Stimulated activated memory B cell treated with anti-CD40 and anti-IgM and Interleukin-4, amounts not matched to agents 10 μg/mL and 1 μg/mL and 100 μg/mL, for 72 hours (primary cell): ENCODE measurements around the gene DOK5.

Source experiments
- ATAC-seq: fragments of 150-1000 bp; cut with Tn5 transposase; 2 replicates; pipeline ENCODE4 v1.10.0; 2021
- H3K27ac Mint-ChIP-seq: one replicate; pipeline ENCODE4 v1.8.0; 2022; ENCODE audit warnings: mild to moderate bottlenecking, mixed read lengths
- H3K27me3 Mint-ChIP-seq: one replicate; pipeline ENCODE4 v1.8.0; 2022; ENCODE audit warnings: mixed read lengths
- H3K36me3 Mint-ChIP-seq: one replicate; pipeline ENCODE4 v1.8.0; 2022; ENCODE audit warnings: mixed read lengths
- H3K4me1 Mint-ChIP-seq: one replicate; pipeline ENCODE4 v1.8.0; 2022; ENCODE audit warnings: mixed read lengths
- H3K4me3 Mint-ChIP-seq: one replicate; pipeline ENCODE4 v1.8.0; 2022; ENCODE audit warnings: mild to moderate bottlenecking, moderate library complexity, mixed read lengths
- H3K9me3 Mint-ChIP-seq: one replicate; pipeline ENCODE4 v1.8.0; 2022; ENCODE audit warnings: mixed read lengths

The DOK5 gene

GRCh38 chr20:54646156-54646517 lies 170.7 kb downstream of the DOK5 start:
- no peak overlapping the region for H3K27ac Mint-ChIP-seq
- H3K9me3 Mint-ChIP-seq: no peaks in the 10 kb centered on the region
- no peaks in the 10 kb centered on the region for H3K36me3 Mint-ChIP-seq
- peaks cover 11% of the 10 kb centered on the region for H3K27me3 Mint-ChIP-seq
- no peaks in the 10 kb centered on the region for H3K4me1 Mint-ChIP-seq
- no peak for ATAC-seq
- no peak overlapping the region for H3K4me3 Mint-ChIP-seq

GRCh38 chr20:54648421-54649142 lies 173.2 kb downstream of the DOK5 start:
- Mint-ChIP-seq H3K36me3 (no peaks in the 10 kb centered on the region), H3K27me3 (peaks cover 11% of the 10 kb centered on the region), H3K9me3 (no peaks in the 10 kb centered on the region), H3K4me3 (no peak overlapping the region), H3K4me1 (no peaks in the 10 kb centered on the region), H3K27ac (no peak overlapping the region)
- ATAC-seq: no peak

GRCh38 chr20:54649511-54649962 lies 174.1 kb downstream of the DOK5 start:
- H3K4me1 Mint-ChIP-seq: no peaks in the 10 kb centered on the region
- no peak overlapping the region for H3K4me3 Mint-ChIP-seq
- H3K27ac Mint-ChIP-seq: no peak overlapping the region
- H3K36me3 Mint-ChIP-seq: no peaks in the 10 kb centered on the region
- no peak for ATAC-seq
- H3K27me3 Mint-ChIP-seq: peaks cover 11% of the 10 kb centered on the region
- H3K9me3 Mint-ChIP-seq: no peaks in the 10 kb centered on the region

DNA sequence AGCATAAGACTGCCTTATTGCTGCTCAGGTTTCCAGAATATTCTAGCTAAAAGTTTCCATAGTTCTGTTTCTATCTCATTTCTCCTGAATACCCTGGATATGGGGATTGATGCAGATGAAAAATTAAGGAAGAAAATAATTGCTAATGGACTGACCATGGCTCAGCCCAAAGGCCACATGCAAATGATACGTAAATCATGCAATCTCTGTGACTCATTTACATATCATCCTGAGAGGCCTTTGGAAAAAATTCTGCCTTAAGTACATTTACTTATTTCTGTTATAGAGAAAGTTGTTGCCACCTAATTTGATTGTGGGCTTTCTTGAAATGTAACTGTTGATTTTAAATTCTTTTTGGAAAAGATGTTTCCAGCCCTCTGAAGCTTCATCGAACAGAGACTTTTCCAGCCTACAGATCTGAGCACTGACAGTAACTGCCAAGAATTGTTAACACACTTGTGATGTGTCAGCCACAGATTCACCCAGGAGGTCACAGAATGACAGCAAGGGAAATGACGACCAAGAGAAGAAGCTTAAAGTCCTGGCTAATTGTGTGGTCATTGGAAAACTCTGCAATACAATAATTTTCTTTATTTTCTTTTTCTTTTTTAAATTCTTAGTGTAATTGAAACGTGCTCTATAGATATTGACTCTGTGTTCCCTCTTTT lies 174.8 kb downstream of the DOK5 start:
- H3K27me3 Mint-ChIP-seq: peaks cover 11% of the 10 kb centered on the region
- no peaks in the 10 kb centered on the region for H3K4me1 Mint-ChIP-seq

DNA sequence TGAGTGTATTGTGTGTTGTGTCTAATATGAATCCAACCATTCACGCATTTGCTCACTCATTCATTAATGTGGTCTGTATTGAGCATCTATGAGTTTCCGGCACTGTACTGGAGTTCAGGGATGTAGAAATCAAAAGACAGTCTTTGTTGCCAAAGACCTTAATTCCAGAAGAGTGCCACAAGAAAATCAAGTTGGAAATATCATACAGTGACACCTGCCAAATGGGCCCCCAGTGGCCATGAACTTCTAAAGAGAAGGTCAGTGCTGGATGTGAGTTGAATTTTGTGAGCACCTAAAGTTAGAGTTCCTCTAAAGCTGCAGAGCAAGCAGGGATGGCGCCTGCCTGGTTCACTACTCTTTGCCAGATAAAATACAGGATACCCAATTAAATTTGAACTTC lies 175.9 kb downstream of the DOK5 start:
- Mint-ChIP-seq H3K9me3 (peaks cover 3% of the 10 kb centered on the region), H3K36me3 (no peaks in the 10 kb centered on the region), H3K27ac (no peak overlapping the region), H3K4me1 (no peaks in the 10 kb centered on the region), H3K4me3 (no peak overlapping the region), H3K27me3 (peaks cover 11% of the 10 kb centered on the region)
- ATAC-seq: no peak

More for the DNA sequence above, 174.8 kb downstream of the DOK5 start:
- Mint-ChIP-seq H3K4me3 (no peak overlapping the region), H3K9me3 (peaks cover 3% of the 10 kb centered on the region), H3K36me3 (no peaks in the 10 kb centered on the region), H3K27ac (no peak overlapping the region)
- no peak for ATAC-seq

DNA sequence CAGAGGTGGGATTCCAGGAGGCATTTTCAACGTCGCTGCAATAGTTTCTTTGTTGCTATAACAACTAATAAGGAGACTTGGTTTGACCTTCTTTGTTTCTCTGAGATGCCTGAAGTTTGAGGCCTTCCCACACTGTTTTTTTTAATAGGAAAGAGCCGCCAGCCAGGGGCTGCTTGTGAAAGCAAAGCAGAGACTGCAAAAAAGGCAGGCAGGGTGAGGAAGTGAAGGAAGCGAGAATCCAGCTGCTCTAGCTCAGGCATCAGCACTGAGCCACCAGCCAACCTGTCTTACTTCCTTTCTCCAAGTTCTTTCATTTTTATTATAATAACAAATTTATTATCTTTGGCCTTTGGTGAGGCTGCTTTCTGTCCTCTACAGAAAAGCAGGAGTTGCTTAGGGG lies 179.1 kb downstream of the DOK5 start:
- Mint-ChIP-seq H3K9me3 (peaks cover 3% of the 10 kb centered on the region), H3K4me1 (no peaks in the 10 kb centered on the region)

GRCh38 chr20:54657268-54657826 lies 182.0 kb downstream of the DOK5 start:
- H3K4me3 Mint-ChIP-seq: no peak overlapping the region

More for the DNA sequence above, 179.1 kb downstream of the DOK5 start:
- H3K4me3 Mint-ChIP-seq: no peak overlapping the region
- no peaks in the 10 kb centered on the region for H3K36me3 Mint-ChIP-seq
- peaks cover 9% of the 10 kb centered on the region for H3K27me3 Mint-ChIP-seq
- no peak for ATAC-seq
- H3K27ac Mint-ChIP-seq: no peak overlapping the region

DNA sequence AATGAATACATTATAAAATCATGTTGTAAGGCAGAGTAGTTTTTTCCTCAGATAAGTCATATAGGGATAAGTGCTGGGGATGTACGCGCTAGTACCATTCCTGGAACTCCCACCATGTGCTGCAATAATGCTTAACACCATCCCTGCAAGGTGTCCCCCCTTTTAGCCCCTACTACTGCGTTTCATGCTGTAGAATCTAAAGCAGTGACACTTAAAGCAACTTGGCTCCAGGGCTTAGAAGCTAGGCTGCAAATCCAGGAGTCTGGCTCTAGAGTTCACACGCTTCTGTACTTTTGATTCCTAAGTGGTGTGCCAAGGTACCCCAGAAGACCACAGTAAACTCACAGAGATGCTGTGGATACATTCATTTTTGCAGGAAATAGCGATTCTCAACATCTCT lies 183.1 kb downstream of the DOK5 start:
- Mint-ChIP-seq H3K27me3 (peaks cover 43% of the 10 kb centered on the region), H3K27ac (no peak overlapping the region), H3K36me3 (no peaks in the 10 kb centered on the region), H3K4me3 (no peak overlapping the region), H3K9me3 (peaks cover 3% of the 10 kb centered on the region), H3K4me1 (no peaks in the 10 kb centered on the region)
- no peak for ATAC-seq

More at GRCh38 chr20:54657268-54657826, 182.0 kb downstream of the DOK5 start:
- no peak for ATAC-seq
- Mint-ChIP-seq H3K27me3 (peaks cover 31% of the 10 kb centered on the region), H3K36me3 (no peaks in the 10 kb centered on the region), H3K9me3 (peaks cover 3% of the 10 kb centered on the region), H3K27ac (no peak overlapping the region), H3K4me1 (no peaks in the 10 kb centered on the region)

- Mint-ChIP-seq H3K27me3 (peaks cover 57% of the 10 kb centered on the region), H3K9me3 (no peaks in the 10 kb centered on the region), H3K4me3 (no peak overlapping the region), H3K4me1 (peaks cover 7% of the 10 kb centered on the region), H3K27ac (no peak overlapping the region), H3K36me3 (no peaks in the 10 kb centered on the region)
- ATAC-seq: no peak
Observed at GRCh38 chr20:54661265-54661664, 185.9 kb downstream of the DOK5 start.

DNA sequence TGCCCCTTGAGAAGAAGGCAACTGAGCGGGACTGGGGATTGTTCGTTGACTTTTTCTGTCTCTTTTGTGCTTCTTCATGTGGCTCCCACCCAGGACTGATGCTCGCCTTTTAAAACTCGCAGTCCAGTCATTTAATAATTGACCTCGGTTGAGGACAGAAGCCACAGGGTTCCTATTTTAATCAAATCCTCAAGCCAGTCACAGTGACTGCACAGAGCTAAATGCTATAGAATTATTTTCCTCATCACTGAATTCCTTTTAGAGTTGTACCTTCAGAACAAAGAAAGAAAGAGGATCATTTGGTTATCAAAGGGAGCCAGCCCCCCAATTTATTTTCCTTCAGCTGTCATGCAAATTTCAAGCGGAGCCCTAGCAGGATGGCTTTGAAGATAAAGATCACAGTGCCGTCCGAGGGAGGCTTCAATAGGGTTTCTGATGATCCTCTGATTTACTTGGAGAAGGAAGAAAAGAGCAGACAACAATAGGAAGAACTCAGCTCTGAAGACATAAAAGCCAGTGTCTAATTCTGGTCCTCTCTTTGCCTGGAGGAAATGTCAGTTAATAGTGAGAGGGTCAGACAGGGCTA lies 186.6 kb downstream of the DOK5 start:
- Mint-ChIP-seq H3K4me1 (peaks cover 7% of the 10 kb centered on the region), H3K9me3 (no peaks in the 10 kb centered on the region)

GRCh38 chr20:54665812-54666211 lies 190.4 kb downstream of the DOK5 start:
- H3K27ac Mint-ChIP-seq: peak overlapping the region; percentile 79
- peak; percentile 77 for ATAC-seq
- H3K27me3 Mint-ChIP-seq: peaks cover 59% of the 10 kb centered on the region
- H3K36me3 Mint-ChIP-seq: no peaks in the 10 kb centered on the region
- no peak overlapping the region for H3K4me3 Mint-ChIP-seq
- peaks cover 14% of the 10 kb centered on the region for H3K4me1 Mint-ChIP-seq
- no peaks in the 10 kb centered on the region for H3K9me3 Mint-ChIP-seq

More for the DNA sequence above, 186.6 kb downstream of the DOK5 start:
- peaks cover 53% of the 10 kb centered on the region for H3K27me3 Mint-ChIP-seq
- no peak overlapping the region for H3K27ac Mint-ChIP-seq
- H3K4me3 Mint-ChIP-seq: no peak overlapping the region
- H3K36me3 Mint-ChIP-seq: no peaks in the 10 kb centered on the region
- no peak for ATAC-seq

GRCh38 chr20:54668271-54669039 lies 193.1 kb downstream of the DOK5 start:
- Mint-ChIP-seq H3K4me3 (no peak overlapping the region), H3K4me1 (peaks cover 15% of the 10 kb centered on the region), H3K27me3 (peaks cover 35% of the 10 kb centered on the region), H3K36me3 (no peaks in the 10 kb centered on the region), H3K27ac (no peak overlapping the region), H3K9me3 (no peaks in the 10 kb centered on the region)
- peak; percentile 65 for ATAC-seq

GRCh38 chr20:54669040-54669363 lies 193.6 kb downstream of the DOK5 start:
- H3K4me1 Mint-ChIP-seq: peaks cover 21% of the 10 kb centered on the region
- H3K27ac Mint-ChIP-seq: no peak overlapping the region
- ATAC-seq: no peak
- no peak overlapping the region for H3K4me3 Mint-ChIP-seq
- peaks cover 30% of the 10 kb centered on the region for H3K27me3 Mint-ChIP-seq
- H3K9me3 Mint-ChIP-seq: peaks cover 3% of the 10 kb centered on the region
- no peaks in the 10 kb centered on the region for H3K36me3 Mint-ChIP-seq

DNA sequence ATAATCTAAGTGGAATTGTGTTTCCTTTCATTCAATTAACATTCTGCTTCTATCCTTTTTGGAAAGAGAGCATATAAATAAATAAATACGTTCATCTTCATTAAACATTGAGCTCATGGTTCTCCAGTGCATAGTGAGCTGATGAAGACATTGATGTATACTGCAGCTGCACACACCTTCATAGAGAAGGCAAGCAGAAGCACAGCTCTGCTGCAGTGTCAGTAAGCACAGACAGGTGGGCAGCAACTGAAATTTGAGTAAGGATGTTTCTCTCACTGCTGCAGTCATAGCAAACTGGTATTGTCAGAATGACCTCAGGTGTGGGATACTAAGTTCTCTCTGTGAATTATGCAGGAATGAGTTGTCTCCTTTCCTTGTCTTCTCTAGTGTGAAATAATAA lies 202.9 kb downstream of the DOK5 start:
- no peaks in the 10 kb centered on the region for H3K36me3 Mint-ChIP-seq
- ATAC-seq: no peak
- H3K9me3 Mint-ChIP-seq: peaks cover 8% of the 10 kb centered on the region

DNA sequence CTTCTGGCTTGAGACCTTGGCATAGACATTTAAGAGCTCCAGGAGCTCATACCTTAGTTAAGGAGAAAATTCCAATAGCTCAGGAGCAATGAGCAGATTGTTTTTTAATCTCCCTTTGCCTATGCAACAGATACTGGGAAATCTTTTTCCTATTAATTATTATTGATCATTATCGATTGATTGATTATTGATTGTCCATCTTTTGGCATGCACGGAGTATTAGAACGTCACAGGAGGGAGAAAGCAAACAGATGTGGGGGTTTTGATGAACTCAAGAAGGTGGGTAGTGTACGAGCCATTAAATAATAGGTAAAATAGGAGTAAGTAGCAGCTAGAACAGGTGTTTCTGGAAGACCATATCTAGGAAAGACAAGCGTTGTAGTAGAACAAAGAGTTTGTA lies 205.0 kb downstream of the DOK5 start:
- H3K27me3 Mint-ChIP-seq: peaks cover 12% of the 10 kb centered on the region
- no peak for ATAC-seq
- no peaks in the 10 kb centered on the region for H3K36me3 Mint-ChIP-seq
- no peaks in the 10 kb centered on the region for H3K9me3 Mint-ChIP-seq
- no peak overlapping the region for H3K4me3 Mint-ChIP-seq
- peaks cover 6% of the 10 kb centered on the region for H3K4me1 Mint-ChIP-seq
- no peak overlapping the region for H3K27ac Mint-ChIP-seq

More for the DNA sequence above, 202.9 kb downstream of the DOK5 start:
- no peak overlapping the region for H3K27ac Mint-ChIP-seq
- peaks cover 12% of the 10 kb centered on the region for H3K27me3 Mint-ChIP-seq
- H3K4me1 Mint-ChIP-seq: peaks cover 19% of the 10 kb centered on the region
- H3K4me3 Mint-ChIP-seq: no peak overlapping the region
